Measurements from ENCODE around the gene INO80. TPM values are rescaled to one million over a fixed set of nuclear protein-coding genes. Genes with fewer than 3 reads are reported as not detected.

INO80 gene
- total and polyA plus RNA-seq, 2 donors (not counting 3 experiments of a cell fraction or from before 2014, with no cell fraction given): 5.7 to 29.1 TPM

- no peak overlapping the region for H3K4me3 ChIP-seq (replicated peaks in 1 of 3; ENCODE audit: insufficient read depth in 1 of 3, low read depth in 1 of 3, low read length in 3 of 3)
- no peak overlapping the region for H2AFZ ChIP-seq (ENCODE audit: low read depth, low read length)
- TF ChIP-seq CTCF (IDR thresholded peaks at IDR 0.05; ENCODE audit: extremely low read depth in 1 of 2, insufficient read depth in 1 of 2, low read depth in 1 of 2, low read length in 2 of 2) (no peak), JUN (IDR thresholded peaks at IDR 0.05; ENCODE audit: borderline replicate concordance, insufficient read depth, insufficient read length, low read depth) (no peak), MAX (IDR thresholded peaks at IDR 0.05; ENCODE audit: insufficient read depth, insufficient read length) (no peak), EZH2 (IDR thresholded peaks at IDR 0.05; ENCODE audit: borderline replicate concordance, low read depth, low read length, severe bottlenecking) (no peak), MYC (IDR thresholded peaks at IDR 0.05; ENCODE audit: low read depth, low read length) (no peak), GATA2 (IDR thresholded peaks at IDR 0.05; ENCODE audit: insufficient read depth, insufficient read length, low read depth, low read length) (no peak), POLR2A (IDR thresholded peaks at IDR 0.05; ENCODE audit: low read depth, low read length) (no peak), FOS (IDR thresholded peaks at IDR 0.05; ENCODE audit: borderline replicate concordance, insufficient read depth, low read length) (no peak), POLR2AphosphoS5 (IDR thresholded peaks at IDR 0.05; ENCODE audit: insufficient read depth, low read depth, low read length) (no peak)
- H3K4me2 ChIP-seq (ENCODE audit: insufficient read depth, low read length): no peak overlapping the region
- FAIRE-seq (no peak), DNase-seq (ENCODE audit: low read depth, low spot score) (no peak)
- no peaks in the 10 kb centered on the region for H4K20me1 ChIP-seq (replicated peaks; ENCODE audit: control insufficient read depth, extremely low read depth, insufficient read depth, low read length)
- no peak overlapping the region for H3K27ac ChIP-seq (ENCODE audit: insufficient read depth, low read depth, low read length)
- CTCF ChIA-PET: no interaction called here
- H3K4me1 ChIP-seq (ENCODE audit: control insufficient read depth, extremely low read depth, insufficient read depth, low read length): no peaks in the 10 kb centered on the region
- intact Hi-C loops (cut with micrococcal nuclease) (no loop called here), dilution Hi-C loops (cut with MboI; ENCODE audit: extremely low pct_ligation_motif_present, low sequenced_read_pairs) (no loop called here)
- H3K36me3 ChIP-seq (ENCODE audit: control insufficient read depth in 2 of 2, extremely low read depth in 1 of 2, insufficient read depth in 2 of 2, low read length in 2 of 2): peaks cover 17 to 27% of the 10 kb centered on the region in 2 experiments
- BruUV-seq (replicated peaks): no TSS peak
- no peaks in the 10 kb centered on the region for H3K9me1 ChIP-seq (replicated peaks; ENCODE audit: control insufficient read depth, extremely low read depth, insufficient read depth, low read length)
- H3K27me3 ChIP-seq (ENCODE audit: control insufficient read depth in 2 of 2, insufficient read depth in 2 of 2, low read length in 2 of 2): no peaks in the 10 kb centered on the region
- no peaks in the 10 kb centered on the region for H3K79me2 ChIP-seq (ENCODE audit: control insufficient read depth, insufficient read depth, low read length)
- H3K9me3 ChIP-seq (replicated peaks; ENCODE audit: control insufficient read depth, insufficient read depth, low read length): peaks cover 2% of the 10 kb centered on the region
- POLR2A ChIA-PET: no interaction called here
- no peak overlapping the region for H3K9ac ChIP-seq (replicated peaks; ENCODE audit: extremely low read depth, insufficient read depth, low read length)
Measured at GRCh38 chr15:41056810-41057209, 59.3 kb downstream of the INO80 start.

All from endothelial cell of umbilical vein (primary cell).